ENCODE results near the gene AMDHD2. TPM values are rescaled to one million over a fixed set of nuclear protein-coding genes. Genes with fewer than 3 reads are reported as not detected.
"Not testable (repeated sequence)": the region's sequence is repeated elsewhere in the genome, so short reads cannot be mapped to it uniquely, and the experiment has no call there.

Gene AMDHD2
- total RNA-seq, 1 donor from 2014 or later = 24.4 TPM

GRCh38 chr16:2533912-2534311, 13.7 kb downstream of the AMDHD2 start:
- DNase-seq (ENCODE audit: low read depth) = no peak

- not testable (repeated sequence) for DNase-seq (ENCODE audit: low read depth)
Observed at GRCh38 chr16:2534335-2534734, 14.2 kb downstream of the AMDHD2 start.

- DNase-seq (ENCODE audit: low read depth) = no peak
Observed at GRCh38 chr16:2535625-2536013, 15.4 kb downstream of the AMDHD2 start.

GRCh38 chr16:2537451-2538379, 17.5 kb downstream of the AMDHD2 start, which contains the start of gene PDPK1:
PDPK1 (plus strand) TSS chr16:2538021; CDS start chr16:2538113, 92 bp downstream.
- peak; percentile 79 for DNase-seq (ENCODE audit: low read depth)

GRCh38 chr16:2539192-2539844, 19.1 kb downstream of the AMDHD2 start:
- not testable (repeated sequence) for DNase-seq (ENCODE audit: low read depth)

GRCh38 chr16:2539845-2540458, 19.8 kb downstream of the AMDHD2 start:
- DNase-seq (ENCODE audit: low read depth) = not testable (repeated sequence)

GRCh38 chr16:2540912-2541311, 20.7 kb downstream of the AMDHD2 start:
- DNase-seq (ENCODE audit: low read depth) = not testable (repeated sequence)

GRCh38 chr16:2541409-2541808, 21.2 kb downstream of the AMDHD2 start:
- peak; percentile 26 for DNase-seq (ENCODE audit: low read depth)

- DNase-seq (ENCODE audit: low read depth) = not testable (repeated sequence)
Observed at GRCh38 chr16:2543771-2544170, 23.6 kb downstream of the AMDHD2 start.

- DNase-seq (ENCODE audit: low read depth) = not testable (repeated sequence)
Observed at GRCh38 chr16:2550283-2550878, 30.2 kb downstream of the AMDHD2 start.

GRCh38 chr16:2551420-2551889, 31.3 kb downstream of the AMDHD2 start:
- DNase-seq (ENCODE audit: low read depth) = peak; percentile 7

GRCh38 chr16:2554709-2555425, 34.7 kb downstream of the AMDHD2 start:
- not testable (repeated sequence) for DNase-seq (ENCODE audit: low read depth)

GRCh38 chr16:2557150-2557549, 37.0 kb downstream of the AMDHD2 start:
- DNase-seq (ENCODE audit: low read depth) = not testable (repeated sequence)

GRCh38 chr16:2560131-2560797, 40.1 kb downstream of the AMDHD2 start:
- DNase-seq (ENCODE audit: low read depth) = not testable (repeated sequence)

- DNase-seq (ENCODE audit: low read depth) = not testable (repeated sequence)
Observed at GRCh38 chr16:2560798-2561133, 40.6 kb downstream of the AMDHD2 start.

- not testable (repeated sequence) for DNase-seq (ENCODE audit: low read depth)
Observed at GRCh38 chr16:2567506-2567905, 47.3 kb downstream of the AMDHD2 start.

GRCh38 chr16:2568573-2568972, 48.4 kb downstream of the AMDHD2 start:
- DNase-seq (ENCODE audit: low read depth) = not testable (repeated sequence)

GRCh38 chr16:2572704-2573103, 52.5 kb downstream of the AMDHD2 start:
- not testable (repeated sequence) for DNase-seq (ENCODE audit: low read depth)

- DNase-seq (ENCODE audit: low read depth) = not testable (repeated sequence)
Observed at GRCh38 chr16:2575839-2576238, 55.7 kb downstream of the AMDHD2 start.

- DNase-seq (ENCODE audit: low read depth) = not testable (repeated sequence)
Observed at GRCh38 chr16:2577044-2577443, 56.9 kb downstream of the AMDHD2 start.
